ENCODE data around the gene PEX5.

The PEX5 gene

GRCh38 chr12:7160183-7160582, 29.3 kb upstream of the PEX5 start:
- no peak for TF ChIP-seq CTCF (IDR thresholded peaks at IDR 0.05; ENCODE audit: low read depth, low read length)
- DNase-seq (ENCODE audit: low read depth in 2 of 2), result no peak

DNA sequence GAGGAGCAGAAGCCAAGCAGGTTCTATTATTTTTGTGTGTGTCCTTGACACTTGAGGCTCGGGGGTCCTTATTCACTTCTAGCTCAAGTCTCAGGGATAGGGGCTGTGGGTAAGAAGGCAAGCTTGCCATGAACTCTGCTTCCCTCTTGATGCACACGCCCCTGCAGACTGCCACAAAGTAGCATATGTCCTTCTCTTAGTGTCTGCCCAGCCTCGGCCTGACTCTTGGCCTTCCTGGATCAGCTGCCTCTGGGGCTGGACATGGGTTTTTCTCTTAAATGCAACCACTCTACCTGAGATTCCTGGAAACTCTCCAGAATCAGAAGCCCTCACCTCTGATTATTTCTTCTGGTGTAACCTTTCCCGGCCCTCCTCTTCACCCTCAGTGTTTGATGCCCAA, 28.2 kb upstream of the PEX5 start:
- H3K4me3 ChIP-seq (replicated peaks in 1 of 2; ENCODE audit: low read depth in 2 of 2, low read length in 2 of 2), result no peak overlapping the region
- DNase-seq (ENCODE audit: low read depth in 2 of 2), result no peak
- no peak for TF ChIP-seq CTCF (IDR thresholded peaks at IDR 0.05; ENCODE audit: low read depth, low read length)

More at GRCh38 chr12:7160183-7160582, 29.3 kb upstream of the PEX5 start:
- H3K4me3 ChIP-seq (replicated peaks in 1 of 2; ENCODE audit: low read depth in 2 of 2, low read length in 2 of 2), result no peak overlapping the region

DNA sequence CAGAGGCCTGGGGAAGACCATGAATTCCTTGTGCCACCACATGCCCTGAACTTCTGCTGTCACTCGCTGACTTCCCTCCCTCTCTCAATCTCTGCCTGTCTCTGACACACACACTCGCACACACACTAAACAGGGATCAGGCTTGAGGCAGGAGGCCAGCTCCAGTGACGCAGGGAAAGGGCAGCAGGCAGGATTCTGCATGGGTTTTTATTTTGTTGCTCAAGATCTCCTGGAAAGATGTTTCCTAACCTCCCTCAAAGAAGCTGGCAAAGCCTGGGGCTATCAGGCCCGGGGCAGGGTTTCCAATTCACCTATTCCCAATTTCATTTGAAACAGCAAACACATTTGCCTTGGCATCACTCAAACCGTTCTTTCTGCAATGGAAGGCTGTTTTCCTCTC, 27.7 kb upstream of the PEX5 start:
- no peak for TF ChIP-seq CTCF (IDR thresholded peaks at IDR 0.05; ENCODE audit: low read depth, low read length)
- peak in 1 of 2 donors; percentile 61 for DNase-seq (ENCODE audit: low read depth in 2 of 2)
- no peak overlapping the region for H3K4me3 ChIP-seq (replicated peaks in 1 of 2; ENCODE audit: low read depth in 2 of 2, low read length in 2 of 2)

GRCh38 chr12:7162691-7163114, 26.8 kb upstream of the PEX5 start:
- no peak overlapping the region for H3K4me3 ChIP-seq (replicated peaks in 1 of 2; ENCODE audit: low read depth in 2 of 2, low read length in 2 of 2)
- peak; percentile 58 for TF ChIP-seq CTCF (IDR thresholded peaks at IDR 0.05; ENCODE audit: low read depth, low read length)
- DNase-seq (ENCODE audit: low read depth in 2 of 2), result peak; percentile 15 to 17

DNA sequence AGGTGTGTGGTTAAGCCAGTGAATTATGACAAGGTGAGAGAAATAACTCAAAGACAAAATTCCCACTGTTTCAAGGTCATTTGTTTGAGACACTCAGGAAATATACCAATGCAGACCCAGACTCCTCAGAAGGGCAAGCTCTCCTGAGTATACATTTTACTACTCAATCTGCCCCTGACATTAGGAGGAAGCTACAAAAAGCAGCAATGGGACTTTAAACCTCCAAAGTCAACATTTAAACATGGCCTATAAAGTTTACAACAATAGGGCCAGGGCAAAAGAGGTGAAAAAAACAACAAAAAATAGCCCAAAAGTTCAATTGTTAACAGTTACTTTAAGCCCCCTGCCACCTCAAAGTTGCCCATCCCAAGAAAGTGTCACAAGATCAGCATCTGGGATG, 19.5 kb upstream of the PEX5 start:
- no peak overlapping the region for H3K4me3 ChIP-seq (replicated peaks in 1 of 2; ENCODE audit: low read depth in 2 of 2, low read length in 2 of 2)
- no peak for DNase-seq (ENCODE audit: low read depth in 2 of 2)
- no peak for TF ChIP-seq CTCF (IDR thresholded peaks at IDR 0.05; ENCODE audit: low read depth, low read length)

- H3K4me3 ChIP-seq (replicated peaks in 1 of 2; ENCODE audit: low read depth in 2 of 2, low read length in 2 of 2), result no peak overlapping the region
- no peak for DNase-seq (ENCODE audit: low read depth in 2 of 2)
- TF ChIP-seq CTCF (IDR thresholded peaks at IDR 0.05; ENCODE audit: low read depth, low read length), result no peak
These were observed 17.6 kb upstream of the PEX5 start for GRCh38 chr12:7171854-7172253.

DNA sequence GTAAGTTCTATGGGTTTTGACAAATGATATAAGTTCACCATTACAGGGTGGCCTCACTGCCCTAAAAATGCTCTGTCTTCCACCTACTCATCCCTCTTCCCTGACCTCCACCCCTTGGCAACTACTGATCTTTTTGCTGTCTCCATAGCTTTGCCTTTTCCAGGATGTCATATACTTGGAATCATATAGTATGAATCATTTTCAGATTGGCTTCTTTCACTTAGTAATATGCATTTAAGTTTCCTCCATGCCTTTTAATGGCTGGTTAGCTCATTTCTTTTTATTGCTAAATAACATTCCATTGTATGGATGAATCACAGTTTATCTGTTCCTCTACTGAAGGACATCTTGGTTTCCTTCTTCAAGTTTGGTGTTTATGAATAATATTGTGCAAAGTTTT, 14.0 kb upstream of the PEX5 start:
- DNase-seq (ENCODE audit: low read depth in 2 of 2), result peak; percentile 43 to 64
- no peak overlapping the region for H3K4me3 ChIP-seq (replicated peaks in 1 of 2; ENCODE audit: low read depth in 2 of 2, low read length in 2 of 2)
- TF ChIP-seq CTCF (IDR thresholded peaks at IDR 0.05; ENCODE audit: low read depth, low read length), result no peak
